Subcutaneous preadipocyte (primary cell): ENCODE results near the gene VPS26A. TPM values are rescaled to one million over a fixed set of nuclear protein-coding genes. Genes with fewer than 3 reads are reported as not detected.

Experiments used
- small RNA-seq: library from RNA; depleted of rRNA; stranded (forward); fragments of <200 nt; gene quantifications from one replicate; pipeline ENCODE3, GENCODE V24; 2012
- total RNA-seq: library from RNA; depleted of rRNA; stranded (reverse); fragments of >200 nt; gene quantifications from 2 replicates; pipeline ENCODE4 v1.2.3, GENCODE V29; 2012

VPS26A gene
- total RNA-seq, result 21.5 and 24.6 TPM in 2 replicates

GRCh38 chr10:69123747-69124562 lies at the start of gene VPS26A:
TSS of gene VPS26A (plus strand) at chr10:69124178. CDS start at chr10:69124278, 100 bp downstream.

GRCh38 chr10:69087590-69088470 lies 36.1 kb upstream of the VPS26A start, which contains the start of gene SRGN:
TSS of gene SRGN (plus strand) at chr10:69088103. CDS start at chr10:69088158, 55 bp downstream.

GRCh38 chr10:69179743-69180524 lies 56.0 kb downstream of the VPS26A start, which contains the start of gene SUPV3L1:
TSS of gene SUPV3L1 (plus strand) at chr10:69180234. CDS start at chr10:69180292, 58 bp downstream.

GRCh38 chr10:69220041-69220451 lies 96.1 kb downstream of the VPS26A start, which contains the start of gene HKDC1:
TSS of gene HKDC1 (plus strand) at chr10:69220332. CDS start at chr10:69220436, 104 bp downstream.

Small RNA genes lying within 50 kb of the gene (small RNA-seq; reads per million reads assigned to genes)
- gene RF00017, result not detected

Other genes starting within 250 kb of the VPS26A start
- gene DDX50, start 222.9 kb upstream of the VPS26A start, total RNA-seq, result 40.4 and 45.7 TPM in 2 replicates
- 63.2 and 106 TPM in 2 replicates for gene DDX21, start 168.0 kb upstream of the VPS26A start, total RNA-seq
- gene KIFBP, start 135.4 kb upstream of the VPS26A start, total RNA-seq, result 34.5 and 45.0 TPM in 2 replicates
- gene SRGN, start 36.1 kb upstream of the VPS26A start, total RNA-seq, result 25.7 and 49.1 TPM in 2 replicates
- 23.1 and 27.6 TPM in 2 replicates for gene SUPV3L1, start 56.1 kb downstream of the VPS26A start, total RNA-seq
- 0.20 TPM in 1 of 2 replicates, not detected in the other for gene HKDC1, start 96.2 kb downstream of the VPS26A start, total RNA-seq
- gene HK1, start 154.3 kb downstream of the VPS26A start, total RNA-seq, result 84.5 and 112 TPM in 2 replicates